Mesenchymal stem cell (in vitro differentiated cells and primary cell): ENCODE data around the gene KIAA1614.

Experiments
- DNase-seq: peaks from one replicate; pipeline ENCODE4 v3.0.0-alpha.2; 2013
- H2AFZ ChIP-seq: one replicate; pipeline ENCODE4 v1.6.1; 2013; ENCODE audit warnings: low read depth, mild to moderate bottlenecking, control low read depth, inconsistent platforms, low read length, moderate library complexity
- H2AK5ac ChIP-seq: 2 replicates; pipeline ENCODE4 v1.6.1; 2013; ENCODE audit warnings: low read length, moderate library complexity, mild to moderate bottlenecking, inconsistent platforms; ENCODE audit not compliant: severe bottlenecking
- H2BK120ac ChIP-seq: one replicate; pipeline ENCODE4 v1.6.1; 2013; ENCODE audit warnings: low read depth, mild to moderate bottlenecking, inconsistent platforms, low read length, moderate library complexity
- H2BK12ac ChIP-seq, 2 experiments: one replicate each; pipeline ENCODE4 v1.6.1; 2013; ENCODE audit warnings: inconsistent platforms in 2 of 2, low read length in 2 of 2, mild to moderate bottlenecking in 2 of 2, moderate library complexity in 2 of 2, control low read depth in 1 of 2
- H2BK15ac ChIP-seq: one replicate; pipeline ENCODE4 v1.6.1; 2013; ENCODE audit warnings: mild to moderate bottlenecking, low read depth, inconsistent platforms; ENCODE audit not compliant: poor library complexity, severe bottlenecking
- H2BK5ac ChIP-seq: 2 replicates; pipeline ENCODE4 v1.6.1; 2013; ENCODE audit warnings: low read depth, mild to moderate bottlenecking, low read length, control low read depth, inconsistent platforms; ENCODE audit not compliant: poor library complexity, severe bottlenecking
- H3K14ac ChIP-seq, 2 experiments: one replicate each; pipeline ENCODE4 v1.6.1; 2013; ENCODE audit warnings: inconsistent platforms in 2 of 2, low read length in 2 of 2, control low read depth in 1 of 2, mild to moderate bottlenecking in 1 of 2, moderate library complexity in 1 of 2
- H3K18ac ChIP-seq, 2 experiments: one replicate each; pipeline ENCODE4 v1.6.1; 2013; ENCODE audit warnings: inconsistent platforms in 2 of 2, low read length in 2 of 2, control low read depth in 1 of 2, low read depth in 1 of 2, mild to moderate bottlenecking in 1 of 2
- H3K23ac ChIP-seq, 2 experiments: one replicate each; pipeline ENCODE4 v1.6.1; 2013; ENCODE audit warnings: inconsistent platforms in 2 of 2, low read length in 2 of 2, mild to moderate bottlenecking in 2 of 2, moderate library complexity in 2 of 2, control low read depth in 1 of 2
- H3K27ac ChIP-seq: 2 replicates; pipeline ENCODE4 v1.5.1; 2013; ENCODE audit warnings: mild to moderate bottlenecking, moderate library complexity, low read length, control low read depth, inconsistent platforms; ENCODE audit not compliant: poor library complexity, severe bottlenecking
- H3K27me3 ChIP-seq, 2 experiments: 2 replicates each; pipeline versions ENCODE4 v1.6.1 to v1.7.0; 2013; ENCODE audit warnings: low read length in 2 of 2, mild to moderate bottlenecking in 2 of 2, moderate library complexity in 2 of 2, control low read depth in 1 of 2, inconsistent platforms in 1 of 2; ENCODE audit not compliant: control insufficient read depth in 1 of 2, insufficient read depth in 1 of 2
- H3K36me3 ChIP-seq, 2 experiments: 2 replicates each; pipeline versions ENCODE4 v1.6.1 to v1.7.0; 2013; ENCODE audit warnings: low read length in 2 of 2, control low read depth in 1 of 2, inconsistent platforms in 1 of 2, low read depth in 1 of 2, mild to moderate bottlenecking in 1 of 2; ENCODE audit not compliant: insufficient read depth in 2 of 2, control insufficient read depth in 1 of 2
- H3K4ac ChIP-seq, 2 experiments: one replicate each; pipeline ENCODE4 v1.6.1; 2013; ENCODE audit warnings: inconsistent platforms in 2 of 2, low read length in 2 of 2, mild to moderate bottlenecking in 2 of 2, moderate library complexity in 2 of 2, control low read depth in 1 of 2, low read depth in 1 of 2
- H3K4me1 ChIP-seq: 2 replicates; pipeline ENCODE4 v1.6.1; 2013; ENCODE audit warnings: low read depth, low read length, control low read depth; ENCODE audit not compliant: control insufficient read depth, insufficient read depth
- H3K4me2 ChIP-seq: 2 replicates; pipeline ENCODE4 v1.6.1; 2013; ENCODE audit warnings: low read length, mild to moderate bottlenecking, inconsistent platforms; ENCODE audit not compliant: poor library complexity, severe bottlenecking
- H3K4me3 ChIP-seq, 2 experiments: 2 replicates each; pipeline versions ENCODE4 v1.5.1 to v1.7.0; 2013; ENCODE audit warnings: low read length in 2 of 2, mild to moderate bottlenecking in 2 of 2, control low read depth in 1 of 2, low read depth in 1 of 2; ENCODE audit not compliant: insufficient read depth in 1 of 2
- H3K79me1 ChIP-seq: replicated peaks from 2 replicates; pipeline ENCODE4 v1.6.1; 2013; ENCODE audit warnings: mild to moderate bottlenecking, control low read depth, low read length, inconsistent platforms; ENCODE audit not compliant: poor library complexity, severe bottlenecking
- H3K9ac ChIP-seq: 2 replicates; pipeline ENCODE4 v1.7.0; 2013; ENCODE audit warnings: mild to moderate bottlenecking, low read length, moderate library complexity
- H3K9me3 ChIP-seq: 2 replicates; pipeline ENCODE4 v1.7.0; 2013; ENCODE audit warnings: mild to moderate bottlenecking, low read length; ENCODE audit not compliant: control insufficient read depth
- H4K8ac ChIP-seq: one replicate; pipeline ENCODE4 v1.6.1; 2013; ENCODE audit warnings: inconsistent platforms, mild to moderate bottlenecking, low read length, moderate library complexity
- H4K91ac ChIP-seq: one replicate; pipeline ENCODE4 v1.6.1; 2013; ENCODE audit warnings: mild to moderate bottlenecking, low read length, inconsistent platforms
- WGBS: methylation state at CpG from one replicate; pipeline ENCODE4 v1.1.7; 2013; ENCODE audit warnings: mixed read lengths; 5-methylcytosine and 5-hydroxymethylcytosine counted together

The KIAA1614 gene

DNA sequence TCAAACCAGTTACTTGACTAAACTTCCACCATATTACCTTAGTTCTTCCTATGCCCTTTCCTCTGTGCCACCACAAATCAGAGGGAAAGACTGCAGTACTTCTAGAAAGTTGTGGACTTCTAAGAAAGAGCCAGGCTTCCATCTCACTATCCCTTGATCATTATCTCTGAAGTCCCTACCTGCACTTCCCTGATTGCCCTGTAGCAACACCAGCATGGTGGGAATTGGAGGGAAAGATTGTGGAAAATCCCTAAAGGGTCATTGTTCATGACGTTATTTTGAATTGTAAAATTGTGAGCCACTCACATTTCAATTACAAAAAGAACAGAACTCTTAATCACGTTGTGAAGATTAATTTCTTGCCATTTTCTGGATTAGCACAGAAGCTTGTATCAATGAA, 23.4 kb upstream of the KIAA1614 start:
- Histone ChIP-seq H3K36me3 (peaks cover 0 to 16% of the 10 kb centered on the region in 2 experiments), H3K14ac (no peak overlapping the region), H3K18ac (no peak overlapping the region), H4K8ac (no peak overlapping the region), H3K9ac (no peak overlapping the region), H3K4me2 (no peak overlapping the region), H2BK15ac (no peak overlapping the region), H3K27ac (no peak overlapping the region), H2AK5ac (no peak overlapping the region), H2AFZ (no peak overlapping the region), H3K23ac (no peak overlapping the region), H3K4me1 (no peaks in the 10 kb centered on the region), H2BK5ac (no peak overlapping the region), H4K91ac (no peak overlapping the region), H3K27me3 (no peaks in the 10 kb centered on the region), H3K4me3 (no peak overlapping the region), H2BK12ac (no peak overlapping the region), H3K4ac (no peak overlapping the region), H3K79me1 (no peaks in the 10 kb centered on the region), H2BK120ac (no peak overlapping the region), H3K9me3 (no peaks in the 10 kb centered on the region)
- no peak for DNase-seq
- WGBS: no CpG with 5 or more reads among the region's 2 CpGs

DNA sequence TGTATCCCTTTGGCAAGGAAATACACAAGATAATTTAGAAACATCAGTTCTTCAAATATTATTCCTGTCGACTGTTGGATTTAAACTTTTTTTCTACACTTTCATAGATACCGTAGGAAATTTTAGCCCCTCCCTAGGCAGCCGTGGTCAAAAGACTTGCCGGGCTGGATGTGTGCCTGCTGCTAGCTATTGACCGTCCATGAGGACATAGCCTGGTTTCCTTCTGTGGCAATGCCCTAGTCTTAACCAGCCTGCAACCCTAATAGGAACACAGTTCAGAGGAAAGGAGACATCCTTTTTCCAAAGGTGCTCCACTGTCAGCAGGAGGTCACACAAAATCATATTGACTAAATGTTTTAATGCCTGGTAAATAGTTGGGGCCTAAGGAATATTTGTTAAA, 20.4 kb upstream of the KIAA1614 start:
- no peak overlapping the region for H2AK5ac ChIP-seq
- H3K79me1 ChIP-seq: no peaks in the 10 kb centered on the region
- no peak overlapping the region for H2BK120ac ChIP-seq
- no peak overlapping the region for H3K9ac ChIP-seq
- no peak overlapping the region for H3K23ac ChIP-seq
- no peaks in the 10 kb centered on the region for H3K9me3 ChIP-seq
- H2BK15ac ChIP-seq: no peak overlapping the region
- H3K36me3 ChIP-seq: peaks cover 0 to 14% of the 10 kb centered on the region in 2 experiments
- no peak overlapping the region for H2BK12ac ChIP-seq
- no peak overlapping the region for H2AFZ ChIP-seq
- no peaks in the 10 kb centered on the region for H3K4me1 ChIP-seq
- H3K27me3 ChIP-seq: no peaks in the 10 kb centered on the region
- H4K91ac ChIP-seq: no peak overlapping the region
- no peak overlapping the region for H2BK5ac ChIP-seq
- no peak overlapping the region for H4K8ac ChIP-seq
- no peak overlapping the region for H3K4me3 ChIP-seq
- H3K4me2 ChIP-seq: no peak overlapping the region
- DNase-seq: no peak
- no peak overlapping the region for H3K18ac ChIP-seq
- 97% methylated on average over 5 of the region's 5 CpGs for WGBS
- H3K27ac ChIP-seq: no peak overlapping the region
- no peak overlapping the region for H3K4ac ChIP-seq
- H3K14ac ChIP-seq: no peak overlapping the region

DNA sequence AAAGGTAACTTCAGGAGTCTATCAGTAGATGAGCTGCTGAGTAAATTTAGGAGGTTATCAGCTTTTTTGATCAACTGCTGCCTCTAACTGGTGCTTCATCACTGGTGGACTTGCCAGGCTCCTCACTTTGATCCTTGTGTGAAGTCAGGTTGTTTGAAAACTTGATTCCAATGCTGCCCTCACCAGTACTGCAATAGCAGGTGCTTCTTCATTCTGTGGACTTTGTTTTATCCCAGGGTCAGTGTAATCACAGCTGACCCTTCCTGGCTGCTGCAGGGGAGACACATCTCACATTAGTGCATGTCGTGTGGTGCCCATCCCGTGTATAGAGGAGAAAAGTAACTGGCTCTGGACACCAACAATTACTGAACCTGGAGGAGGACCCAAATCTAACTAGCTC, 20.0 kb upstream of the KIAA1614 start:
- WGBS: no CpG with 5 or more reads among the region's 2 CpGs
- H2BK120ac ChIP-seq: no peak overlapping the region
- no peaks in the 10 kb centered on the region for H3K9me3 ChIP-seq
- no peaks in the 10 kb centered on the region for H3K4me1 ChIP-seq
- no peak overlapping the region for H3K4me2 ChIP-seq
- no peak overlapping the region for H4K8ac ChIP-seq
- H3K14ac ChIP-seq: no peak overlapping the region
- no peak overlapping the region for H3K4ac ChIP-seq
- no peak overlapping the region for H3K4me3 ChIP-seq
- H3K27ac ChIP-seq: no peak overlapping the region
- H3K79me1 ChIP-seq: no peaks in the 10 kb centered on the region
- H2BK5ac ChIP-seq: no peak overlapping the region
- no peak overlapping the region for H2BK12ac ChIP-seq
- no peak overlapping the region for H3K9ac ChIP-seq
- no peaks in the 10 kb centered on the region for H3K27me3 ChIP-seq
- H3K18ac ChIP-seq: no peak overlapping the region
- H3K23ac ChIP-seq: no peak overlapping the region
- H2AFZ ChIP-seq: no peak overlapping the region
- H4K91ac ChIP-seq: no peak overlapping the region
- DNase-seq: no peak
- peaks cover 0 to 13% of the 10 kb centered on the region in 2 experiments for H3K36me3 ChIP-seq
- no peak overlapping the region for H2BK15ac ChIP-seq
- H2AK5ac ChIP-seq: no peak overlapping the region

DNA sequence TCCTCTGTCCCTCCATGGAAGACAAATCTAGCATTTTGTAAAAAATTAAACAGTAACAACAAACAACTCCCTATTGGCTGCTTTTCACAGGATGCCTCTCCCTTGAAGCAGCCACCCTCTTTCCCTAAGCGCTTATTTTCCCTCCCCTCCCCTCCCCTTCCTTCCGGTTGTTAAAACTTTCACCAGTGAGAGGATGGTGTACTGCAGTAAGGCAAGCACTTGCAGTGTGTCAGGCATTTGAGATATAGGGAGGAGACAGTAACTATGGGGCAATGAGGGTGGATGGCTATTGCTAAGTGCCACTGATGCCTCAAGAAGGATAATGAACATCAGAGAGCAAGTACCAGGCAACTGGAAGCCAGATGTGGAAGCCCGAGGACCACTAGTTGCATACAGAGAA, 19.1 kb upstream of the KIAA1614 start:
- no peaks in the 10 kb centered on the region for H3K27me3 ChIP-seq
- H3K14ac ChIP-seq: no peak overlapping the region
- H3K18ac ChIP-seq: no peak overlapping the region
- no peak overlapping the region for H3K23ac ChIP-seq
- no peak overlapping the region for H2BK120ac ChIP-seq
- no peaks in the 10 kb centered on the region for H3K79me1 ChIP-seq
- no peak for DNase-seq
- no peak overlapping the region for H2AK5ac ChIP-seq
- WGBS: 98% methylated on average over 2 of the region's 3 CpGs
- H4K91ac ChIP-seq: no peak overlapping the region
- H3K27ac ChIP-seq: no peak overlapping the region
- H3K4me2 ChIP-seq: no peak overlapping the region
- H2BK12ac ChIP-seq: no peak overlapping the region
- no peak overlapping the region for H3K9ac ChIP-seq
- H3K4me1 ChIP-seq: no peaks in the 10 kb centered on the region
- no peak overlapping the region for H2BK15ac ChIP-seq
- no peak overlapping the region for H3K4ac ChIP-seq
- H3K9me3 ChIP-seq: no peaks in the 10 kb centered on the region
- no peak overlapping the region for H2BK5ac ChIP-seq
- no peak overlapping the region for H3K4me3 ChIP-seq
- H2AFZ ChIP-seq: no peak overlapping the region
- H3K36me3 ChIP-seq: peaks cover 0 to 8% of the 10 kb centered on the region in 2 experiments
- no peak overlapping the region for H4K8ac ChIP-seq
